Fibroblast of mammary gland (primary cell): Measurements from ENCODE around the gene PEX3.

Source experiments
- DNase-seq: peaks from one replicate; pipeline ENCODE4 v3.0.0-alpha.2; 2010; ENCODE audit warnings: low read depth
- H3K4me3 ChIP-seq: 2 replicates; pipeline ENCODE4 v1.5.1; 2011; ENCODE audit warnings: low read depth, mild to moderate bottlenecking, low read length, moderate library complexity; ENCODE audit not compliant: control insufficient read depth
- CTCF ChIP-seq: conservative IDR thresholded peaks from 2 replicates; pipeline ENCODE4 v1.5.1; 2011; ENCODE audit warnings: low read depth, low read length, inconsistent platforms; ENCODE audit not compliant: control insufficient read depth, insufficient read depth

PEX3 gene

GRCh38 chr6:143406673-143407072, 43.9 kb upstream of the PEX3 start:
- no peak for TF ChIP-seq CTCF
- DNase-seq, result no peak
- no peak overlapping the region for H3K4me3 ChIP-seq

GRCh38 chr6:143408151-143408786, 42.3 kb upstream of the PEX3 start:
- H3K4me3 ChIP-seq, result no peak overlapping the region
- no peak for TF ChIP-seq CTCF
- peak; percentile 15 for DNase-seq

- TF ChIP-seq CTCF, result no peak
- no peak overlapping the region for H3K4me3 ChIP-seq
- no peak for DNase-seq
Observed at GRCh38 chr6:143408787-143409162, 41.8 kb upstream of the PEX3 start.

GRCh38 chr6:143410859-143411270, 39.7 kb upstream of the PEX3 start:
- H3K4me3 ChIP-seq, result no peak overlapping the region
- peak; percentile 60 for DNase-seq
- no peak for TF ChIP-seq CTCF

GRCh38 chr6:143414769-143415168, 35.8 kb upstream of the PEX3 start:
- no peak for DNase-seq
- no peak for TF ChIP-seq CTCF
- H3K4me3 ChIP-seq, result no peak overlapping the region

- no peak overlapping the region for H3K4me3 ChIP-seq
- DNase-seq, result no peak
- no peak for TF ChIP-seq CTCF
Observed at GRCh38 chr6:143419526-143419925, 31.1 kb upstream of the PEX3 start.

GRCh38 chr6:143426026-143426425, 24.6 kb upstream of the PEX3 start:
- no peak overlapping the region for H3K4me3 ChIP-seq
- no peak for DNase-seq
- TF ChIP-seq CTCF, result no peak
